HepG2 (cell line): ENCODE results near the gene CYP27B1. TPM values are rescaled to one million over a fixed set of nuclear protein-coding genes. Genes with fewer than 3 reads are reported as not detected.

ENCODE experiments used
- CEBPG ChIP-seq: IDR thresholded peaks from 2 replicates; pipeline ENCODE4 v1.6.1; 2016
- ELF4 ChIP-seq: sonication (generic); formaldehyde crosslinking; IDR thresholded peaks from 2 replicates; pipeline ENCODE4 v1.5.0; 2020; ENCODE audit warnings: missing genetic modification reagents, mild to moderate bottlenecking, moderate library complexity, borderline replicate concordance
- GTF3A ChIP-seq: sonication (generic); formaldehyde crosslinking; conservative IDR thresholded peaks from 2 replicates; pipeline ENCODE4 v1.4.0; 2020; ENCODE audit warnings: mild to moderate bottlenecking, missing genetic modification reagents
- HIVEP1 ChIP-seq: sonication (generic); formaldehyde crosslinking; IDR thresholded peaks from 2 replicates; pipeline ENCODE4 v1.4.0; 2020; ENCODE audit warnings: mild to moderate bottlenecking, missing genetic modification reagents
- KMT2B ChIP-seq: IDR thresholded peaks from 2 replicates; pipeline ENCODE4 v1.6.1; 2016; ENCODE audit warnings: missing genetic modification reagents, missing compliant biosample characterization
- PRDM10 ChIP-seq: sonication (generic); formaldehyde crosslinking; IDR thresholded peaks from 2 replicates; pipeline ENCODE4 v1.4.0; 2020; ENCODE audit warnings: low read depth, missing genetic modification reagents
- REST ChIP-seq, 2 experiments: IDR thresholded peaks; 2 replicates each; pipeline ENCODE4 v1.6.1; 2011 to 2012; ENCODE audit warnings: low read length in 2 of 2, borderline replicate concordance in 1 of 2, low read depth in 1 of 2, mild to moderate bottlenecking in 1 of 2, moderate library complexity in 1 of 2
- SIN3B ChIP-seq: fragments of 150-350 bp; IDR thresholded peaks from 2 replicates; pipeline ENCODE4 v1.6.1; 2014; ENCODE audit warnings: low read length
- SOX13 ChIP-seq, 3 experiments: fragments of 450-650 bp in 1 of 3; sonication (generic) in 1 of 3; formaldehyde crosslinking in 1 of 3; IDR thresholded peaks in 2 of 3; conservative IDR thresholded peaks in 1 of 3; 2 replicates each; pipeline versions ENCODE4 v1.5.0 to v1.6.1; 2016 to 2020; ENCODE audit warnings: antibody characterized with exemption in 1 of 3, mild to moderate bottlenecking in 1 of 3, missing compliant biosample characterization in 1 of 3, missing genetic modification reagents in 1 of 3, moderate library complexity in 1 of 3
- SOX5 ChIP-seq: IDR thresholded peaks from 2 replicates; pipeline ENCODE4 v1.6.1; 2016; ENCODE audit warnings: borderline replicate concordance
- SP2 ChIP-seq: sonication (generic); formaldehyde crosslinking; IDR thresholded peaks from 2 replicates; pipeline ENCODE4 v1.5.1; 2020; ENCODE audit warnings: mild to moderate bottlenecking, missing genetic modification reagents
- TAF1 ChIP-seq: sonication (generic); formaldehyde crosslinking; IDR thresholded peaks from 2 replicates; pipeline ENCODE4 v1.4.0; 2020; ENCODE audit warnings: missing genetic modification reagents
- TARDBP ChIP-seq: sonication (generic); formaldehyde crosslinking; IDR thresholded peaks from 2 replicates; pipeline ENCODE4 v1.8.0; 2022; ENCODE audit warnings: mild to moderate bottlenecking, missing genetic modification reagents
- TRIM22 ChIP-seq: fragments of 450-650 bp; IDR thresholded peaks from 2 replicates; pipeline ENCODE4 v1.6.1; 2017
- ZMAT3 ChIP-seq: sonication (generic); formaldehyde crosslinking; conservative IDR thresholded peaks from 2 replicates; pipeline ENCODE4 v1.7.0; 2021; ENCODE audit warnings: missing genetic modification reagents
- ZNF260 ChIP-seq: sonication (generic); formaldehyde crosslinking; IDR thresholded peaks from 2 replicates; pipeline ENCODE4 v1.4.0; 2020; ENCODE audit warnings: missing genetic modification reagents, low read depth, mild to moderate bottlenecking, borderline replicate concordance
- ZNF501 ChIP-seq: sonication (generic); formaldehyde crosslinking; IDR thresholded peaks from 2 replicates; pipeline ENCODE4 v1.5.1; 2020; ENCODE audit warnings: mild to moderate bottlenecking, moderate library complexity, missing genetic modification reagents
- ZNF543 ChIP-seq: sonication (generic); formaldehyde crosslinking; IDR thresholded peaks from 2 replicates; pipeline ENCODE4 v1.4.0; 2020; ENCODE audit warnings: mild to moderate bottlenecking, missing genetic modification reagents
- ZNF607 ChIP-seq: sonication (generic); formaldehyde crosslinking; IDR thresholded peaks from 2 replicates; pipeline ENCODE4 v1.5.1; 2020; ENCODE audit warnings: missing genetic modification reagents, mild to moderate bottlenecking, borderline replicate concordance
- ZNF768 ChIP-seq: sonication (generic); formaldehyde crosslinking; IDR thresholded peaks from 2 replicates; pipeline ENCODE4 v1.4.0; 2020; ENCODE audit warnings: missing genetic modification reagents
- ZSCAN20 ChIP-seq: sonication (generic); formaldehyde crosslinking; IDR thresholded peaks from 2 replicates; pipeline ENCODE4 v1.4.0; 2020; ENCODE audit warnings: missing genetic modification reagents, mild to moderate bottlenecking, borderline replicate concordance
- ZZZ3 ChIP-seq: sonication (generic); formaldehyde crosslinking; IDR thresholded peaks from 2 replicates; pipeline ENCODE4 v1.4.0; 2020; ENCODE audit warnings: missing genetic modification reagents, mild to moderate bottlenecking, borderline replicate concordance
- polyA plus RNA-seq, 8 experiments: library from polyadenylated mRNA; depleted of rRNA in 3 of 8; stranded (reverse) in 7 of 8; unstranded in 1 of 8; fragments of >200 nt; fragmentation: Illumina TruSeq in 4 of 8; extraction: Trizol in 4 of 8; gene quantifications; 2 replicates each; pipeline versions ENCODE4 v1.2.1 to v1.2.3, GENCODE V29; 2011 to 2016; ENCODE audit warnings: low read depth in 4 of 8, missing spikeins in 1 of 8, mixed read lengths in 1 of 8; ENCODE audit not compliant: insufficient read depth in 1 of 8
- total RNA-seq, 5 experiments: library from RNA; depleted of rRNA; stranded (reverse); fragments of >200 nt; fragmentation: Illumina TruSeq; extraction: Trizol; gene quantifications; 2 replicates each; pipeline ENCODE4 v1.2.3, GENCODE V29; 2016; ENCODE audit warnings: low read depth in 1 of 5

Gene CYP27B1
- total and polyA plus RNA-seq, 2 of the 13 experiments (the other 11 are each of a cell fraction or from before 2014, with no cell fraction given), result 2.3 to 3.0 TPM

GRCh38 chr12:57771873-57772428 is 5.1 kb upstream of the CYP27B1 start, which contains the start of gene METTL1 (continued):
- TF ChIP-seq SP2 (no peak), KMT2B (peak; percentile 86), TARDBP (peak; percentile 69; the same call in 1 of the 2 replicates), GTF3A (CRISPR knock-in tag) (no peak), ZNF607 (CRISPR knock-in tag) (0 out of 2 replicates have a peak, but pooled peaks have one; percentile 1), ZNF501 (CRISPR knock-in tag) (peak; percentile 96), ZNF260 (CRISPR knock-in tag) (no peak), SOX5 (CRISPR knock-in tag) (peak; percentile 54; the same call in 1 of the 2 replicates), PRDM10 (0 out of 2 replicates have a peak, but pooled peaks have one; percentile 62), CEBPG (no peak), SOX13 (IDR thresholded peaks at IDR 0.05) (no peak), SOX13 (CRISPR knock-in tag; conservative IDR thresholded peaks at IDR 0.05 in 1 of 2, IDR thresholded peaks at IDR 0.05 in 1 of 2) (no peak; a peak in 1 of 4 replicates), ZZZ3 (no peak; the same call in 1 of the 2 replicates), TAF1 (CRISPR knock-in tag) (peak; percentile 94), ZMAT3 (CRISPR knock-in tag) (peak; percentile 88), TRIM22 (no peak), ELF4 (CRISPR knock-in tag) (peak; percentile 86; the same call in 1 of the 2 replicates), ZNF543 (CRISPR knock-in tag) (peak; percentile 95), ZNF768 (CRISPR knock-in tag) (no peak), REST (IDR thresholded peaks at IDR 0.05; ENCODE audit: borderline replicate concordance in 1 of 2, low read depth in 1 of 2, low read length in 2 of 2) (peak in 1 of 2 experiments; percentile 76; a peak in 1 of 4 replicates), HIVEP1 (peak; percentile 99), SIN3B (peak; percentile 84), ZSCAN20 (CRISPR knock-in tag) (0 out of 2 replicates have a peak, but pooled peaks have one; percentile 37)
